Stimulated activated naive CD8-positive, alpha-beta T cell treated with anti-CD3 and anti-CD28 coated beads, Interleukin-15, amount 100 ng/mL, for 72 hours (primary cell): ENCODE data around the gene PRC1.

ENCODE experiments used
- ATAC-seq: fragments of 150-1000 bp; cut with Tn5 transposase; 2 replicates; pipeline ENCODE4 v1.10.0; 2021; ENCODE audit warnings: mild to moderate bottlenecking, moderate library complexity
- DNase-seq, 2 donors: peaks; one replicate each; pipeline ENCODE4 v3.0.0; 2021 to 2022
- H3K27ac Mint-ChIP-seq, 2 donors: one replicate each; pipeline ENCODE4 v1.8.0; 2022; ENCODE audit warnings: mild to moderate bottlenecking in 2 of 2, mixed read lengths in 2 of 2, moderate library complexity in 2 of 2
- H3K27me3 Mint-ChIP-seq: one replicate; pipeline ENCODE4 v1.8.0; 2022; ENCODE audit warnings: mixed read lengths
- H3K4me1 Mint-ChIP-seq: one replicate; pipeline ENCODE4 v1.8.0; 2022; ENCODE audit warnings: mild to moderate bottlenecking, mixed read lengths
- H3K4me3 Mint-ChIP-seq, 2 donors: one replicate each; pipeline ENCODE4 v1.8.0; 2022; ENCODE audit warnings: mild to moderate bottlenecking in 2 of 2, mixed read lengths in 2 of 2, moderate library complexity in 1 of 2
- H3K9me3 Mint-ChIP-seq, 2 donors: one replicate each; pipeline ENCODE4 v1.8.0; 2022; ENCODE audit warnings: mixed read lengths in 2 of 2

PRC1 gene

DNA sequence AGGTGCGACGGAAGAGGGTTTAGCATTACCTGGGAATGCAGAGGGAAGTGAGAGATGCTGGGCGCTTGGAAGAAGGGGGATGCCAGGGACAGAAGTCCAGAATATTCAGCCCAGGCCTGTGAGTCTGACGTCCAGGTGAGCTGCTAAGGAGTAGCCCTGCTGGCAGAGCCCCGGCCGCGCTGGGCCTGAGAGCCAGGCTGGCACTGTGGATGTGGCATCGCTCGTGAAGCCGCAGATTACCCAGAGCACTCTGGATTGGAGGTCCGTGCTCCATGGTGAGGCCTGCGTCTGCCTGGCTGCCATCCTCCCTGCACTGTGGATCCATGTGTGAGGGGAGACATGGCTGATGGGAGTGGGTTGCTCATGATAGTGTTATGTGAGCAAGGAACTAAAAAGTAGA lies 76.8 kb downstream of the PRC1 start:
- Mint-ChIP-seq H3K27me3 (no peaks in the 10 kb centered on the region), H3K4me1 (peaks cover 8% of the 10 kb centered on the region), H3K4me3 (no peak overlapping the region), H3K9me3 (no peaks in the 10 kb centered on the region), H3K27ac (no peak overlapping the region)
- DNase-seq: no peak
- ATAC-seq: no peak

GRCh38 chr15:90916461-90916860 lies 77.9 kb downstream of the PRC1 start:
- ATAC-seq (no peak), DNase-seq (no peak)
- Mint-ChIP-seq H3K27ac (no peak overlapping the region), H3K4me3 (no peak overlapping the region), H3K27me3 (no peaks in the 10 kb centered on the region), H3K4me1 (peaks cover 8% of the 10 kb centered on the region), H3K9me3 (no peaks in the 10 kb centered on the region)
